Measurements from ENCODE around the gene ABCA12.

Gene ABCA12

DNA sequence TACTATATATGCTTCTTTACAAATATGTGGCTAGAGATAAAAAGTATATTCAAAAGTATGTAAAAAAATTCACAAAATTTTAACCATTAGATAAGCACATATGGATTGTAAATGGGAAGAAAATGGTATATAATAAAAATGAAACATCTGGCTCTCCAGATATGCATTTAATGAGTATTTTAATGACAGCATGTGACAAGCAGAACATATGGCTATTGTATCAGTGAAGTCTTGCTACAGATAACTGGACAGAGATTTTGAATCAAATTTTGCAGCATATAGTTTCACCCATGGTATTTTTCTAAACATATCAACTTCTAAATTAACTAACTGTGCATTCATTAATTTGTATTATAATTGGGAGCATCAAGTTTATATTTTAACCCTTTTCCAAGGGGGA lies 5.0 kb upstream of the ABCA12 start:
- no peak overlapping the region for H3K9ac ChIP-seq (ENCODE audit: low read length)
- H3K79me2 ChIP-seq (ENCODE audit: control insufficient read depth, insufficient read depth, low read length, poor library complexity) = no peaks in the 10 kb centered on the region
- H4K12ac ChIP-seq (ENCODE audit: low read depth, low read length) = no peak overlapping the region
- no peak overlapping the region for H3K4ac ChIP-seq (ENCODE audit: low read depth, low read length)
- H2BK5ac ChIP-seq (ENCODE audit: low read depth, low read length, poor library complexity) = no peak overlapping the region
- H4K8ac ChIP-seq (ENCODE audit: low read depth, low read length) = no peak overlapping the region
- no peak overlapping the region for H2AK5ac ChIP-seq (ENCODE audit: low read length)
- no peaks in the 10 kb centered on the region for H3K36me3 ChIP-seq (ENCODE audit: control insufficient read depth in 1 of 2, insufficient read depth in 2 of 2, low read length in 2 of 2)
- H4K91ac ChIP-seq (ENCODE audit: low read depth, low read length) = no peak overlapping the region
- no peaks in the 10 kb centered on the region for H3K27me3 ChIP-seq (ENCODE audit: insufficient read depth, low read length)
- no peak for DNase-seq
- H3K18ac ChIP-seq (ENCODE audit: low read length) = no peak overlapping the region
- peaks cover 0 to 1% of the 10 kb centered on the region in 2 experiments for H3K4me1 ChIP-seq (ENCODE audit: control insufficient read depth in 1 of 2, insufficient read depth in 2 of 2, low read length in 2 of 2)
- no peak overlapping the region for H2BK12ac ChIP-seq (ENCODE audit: low read length)
- H2AFZ ChIP-seq (ENCODE audit: insufficient read depth, low read length, poor library complexity) = no peak overlapping the region
- H2BK120ac ChIP-seq (ENCODE audit: insufficient read depth, low read length, poor library complexity) = no peak overlapping the region
- no peak overlapping the region for H3K14ac ChIP-seq (ENCODE audit: low read length)
- no peak overlapping the region for H3K27ac ChIP-seq (ENCODE audit: low read depth, low read length)
- H3K79me1 ChIP-seq (ENCODE audit: low read length) = no peaks in the 10 kb centered on the region
- no peak overlapping the region for H3K4me3 ChIP-seq (ENCODE audit: low read depth, low read length)
- no peak overlapping the region for H3K4me2 ChIP-seq (ENCODE audit: low read length)
- H3K23ac ChIP-seq (ENCODE audit: low read length) = no peak overlapping the region
- no peaks in the 10 kb centered on the region for H3K9me3 ChIP-seq (ENCODE audit: insufficient read depth, low read depth, low read length)

DNA sequence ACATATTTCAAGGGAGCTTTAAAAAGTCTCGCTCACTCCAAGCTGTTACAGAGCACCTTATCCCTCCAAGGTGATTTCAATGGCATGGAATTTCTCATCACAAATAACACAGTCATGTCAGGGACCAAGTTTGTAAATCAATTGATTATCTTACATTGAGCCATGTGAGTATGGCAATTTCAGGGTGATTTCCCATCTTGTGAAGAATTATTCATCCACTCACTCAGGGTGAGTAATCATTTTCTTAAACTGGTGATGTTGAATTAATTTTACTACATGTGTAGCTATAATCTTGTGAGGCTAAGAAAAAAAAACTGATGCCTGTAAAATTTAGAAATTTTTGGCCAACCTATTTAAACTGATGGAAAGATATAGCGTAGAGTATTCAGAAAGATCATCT lies 3.3 kb upstream of the ABCA12 start:
- Histone ChIP-seq H3K4me3 (ENCODE audit: low read depth, low read length) (no peak overlapping the region), H2AFZ (ENCODE audit: insufficient read depth, low read length, poor library complexity) (no peak overlapping the region), H3K9me3 (ENCODE audit: insufficient read depth, low read depth, low read length) (no peaks in the 10 kb centered on the region), H4K91ac (ENCODE audit: low read depth, low read length) (no peak overlapping the region), H2BK120ac (ENCODE audit: insufficient read depth, low read length, poor library complexity) (no peak overlapping the region), H3K18ac (ENCODE audit: low read length) (no peak overlapping the region), H3K27me3 (ENCODE audit: insufficient read depth, low read length) (no peaks in the 10 kb centered on the region), H4K8ac (ENCODE audit: low read depth, low read length) (no peak overlapping the region), H3K79me2 (ENCODE audit: control insufficient read depth, insufficient read depth, low read length, poor library complexity) (no peaks in the 10 kb centered on the region), H2AK5ac (ENCODE audit: low read length) (no peak overlapping the region), H3K4ac (ENCODE audit: low read depth, low read length) (no peak overlapping the region), H4K12ac (ENCODE audit: low read depth, low read length) (no peak overlapping the region), H3K9ac (ENCODE audit: low read length) (no peak overlapping the region), H3K79me1 (ENCODE audit: low read length) (peaks cover 3% of the 10 kb centered on the region), H3K4me2 (ENCODE audit: low read length) (no peak overlapping the region), H3K27ac (ENCODE audit: low read depth, low read length) (no peak overlapping the region), H3K14ac (ENCODE audit: low read length) (no peak overlapping the region), H3K4me1 (ENCODE audit: control insufficient read depth in 1 of 2, insufficient read depth in 2 of 2, low read length in 2 of 2) (peaks cover 0 to 5% of the 10 kb centered on the region in 2 experiments), H2BK12ac (ENCODE audit: low read length) (no peak overlapping the region), H3K23ac (ENCODE audit: low read length) (no peak overlapping the region), H3K36me3 (ENCODE audit: control insufficient read depth in 1 of 2, insufficient read depth in 2 of 2, low read length in 2 of 2) (no peaks in the 10 kb centered on the region), H2BK5ac (ENCODE audit: low read depth, low read length, poor library complexity) (no peak overlapping the region)
- WGBS (ENCODE audit: extremely low coverage, insufficient coverage, insufficient read length) = no CpG with 5 or more reads among the region's 2 CpGs
- no peak for DNase-seq

DNA sequence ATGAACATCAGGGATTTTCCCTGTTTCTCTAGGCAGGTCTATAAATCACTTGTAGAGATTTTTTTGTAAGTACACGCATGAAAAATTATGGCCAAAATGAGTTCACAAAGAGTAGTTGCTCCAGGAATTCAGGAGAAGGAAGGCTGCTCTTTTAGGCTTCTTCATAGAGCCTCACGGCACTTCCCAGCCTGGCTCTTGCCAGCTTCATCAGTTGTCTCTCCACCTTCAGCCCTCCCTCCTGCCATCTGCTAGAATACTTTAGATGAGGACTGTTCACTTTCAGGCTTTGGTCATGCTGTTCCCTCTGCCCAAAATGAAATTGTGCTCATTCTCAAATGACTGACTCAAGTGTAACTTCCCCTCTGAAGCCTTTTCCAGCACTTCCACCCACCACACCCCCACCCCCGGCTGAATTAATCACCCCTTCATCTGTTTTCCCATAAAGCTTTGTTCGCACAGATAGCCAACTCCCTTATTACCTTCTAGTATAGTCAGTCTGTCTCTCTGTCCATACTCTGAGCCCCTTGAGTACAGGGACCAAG lies 1.8 kb upstream of the ABCA12 start:
- WGBS (ENCODE audit: extremely low coverage, insufficient coverage, insufficient read length) = no CpG with 5 or more reads among the region's 4 CpGs
- Histone ChIP-seq H3K4me3 (ENCODE audit: low read depth, low read length) (no peak overlapping the region), H2BK12ac (ENCODE audit: low read length) (no peak overlapping the region)

DNA sequence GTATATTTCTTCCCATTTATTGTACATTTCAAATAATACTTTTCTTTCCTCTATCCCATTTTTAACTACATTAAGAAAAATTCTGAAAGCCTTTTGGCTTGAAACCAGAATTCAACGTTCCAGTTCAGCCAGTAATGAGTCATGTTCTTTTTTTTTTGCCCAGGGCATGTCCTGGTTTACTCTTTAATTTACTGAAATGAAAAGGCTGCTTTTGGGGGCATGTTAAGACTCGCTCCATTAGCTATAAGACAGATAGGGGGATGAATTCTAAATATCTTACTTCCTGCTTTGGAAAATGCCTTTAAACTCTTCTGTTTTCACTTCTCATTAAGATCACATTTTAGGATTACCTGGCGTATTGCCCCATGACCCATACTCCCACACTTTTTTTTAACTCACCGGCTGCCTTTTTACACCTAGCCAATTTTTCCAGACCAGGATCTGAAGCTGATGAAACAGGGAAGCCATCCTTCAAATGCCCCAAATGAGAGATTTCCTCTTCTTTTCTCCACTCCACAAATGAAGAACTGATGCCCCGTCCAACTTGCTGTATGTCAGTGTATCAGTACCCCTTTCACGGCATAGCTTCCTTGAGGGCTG lies 585 bp downstream of the ABCA12 start:
- H3K9me3 ChIP-seq (ENCODE audit: insufficient read depth, low read depth, low read length) = no peaks in the 10 kb centered on the region
- H3K4me3 ChIP-seq (ENCODE audit: low read depth, low read length) = no peak overlapping the region
- H2BK12ac ChIP-seq (ENCODE audit: low read length) = no peak overlapping the region
- DNase-seq = peak; percentile 21 to 75
- no CpG with 5 or more reads among the region's 6 CpGs for WGBS (ENCODE audit: extremely low coverage, insufficient coverage, insufficient read length)
- H3K79me1 ChIP-seq (ENCODE audit: low read length) = peaks cover 3% of the 10 kb centered on the region
- no peak overlapping the region for H3K18ac ChIP-seq (ENCODE audit: low read length)
- H3K14ac ChIP-seq (ENCODE audit: low read length) = no peak overlapping the region
- no peak overlapping the region for H3K23ac ChIP-seq (ENCODE audit: low read length)
- H2BK5ac ChIP-seq (ENCODE audit: low read depth, low read length, poor library complexity) = peak overlapping the region; percentile 60
- no peaks in the 10 kb centered on the region for H3K36me3 ChIP-seq (ENCODE audit: control insufficient read depth in 1 of 2, insufficient read depth in 2 of 2, low read length in 2 of 2)
- peaks cover 0 to 5% of the 10 kb centered on the region in 2 experiments for H3K4me1 ChIP-seq (ENCODE audit: control insufficient read depth in 1 of 2, insufficient read depth in 2 of 2, low read length in 2 of 2)
- H4K12ac ChIP-seq (ENCODE audit: low read depth, low read length) = no peak overlapping the region
- peak overlapping the region; percentile 51 for H3K27ac ChIP-seq (ENCODE audit: low read depth, low read length)
- no peak overlapping the region for H2AK5ac ChIP-seq (ENCODE audit: low read length)
- no peaks in the 10 kb centered on the region for H3K79me2 ChIP-seq (ENCODE audit: control insufficient read depth, insufficient read depth, low read length, poor library complexity)
- H3K4ac ChIP-seq (ENCODE audit: low read depth, low read length) = no peak overlapping the region
- no peak overlapping the region for H2AFZ ChIP-seq (ENCODE audit: insufficient read depth, low read length, poor library complexity)
- H2BK120ac ChIP-seq (ENCODE audit: insufficient read depth, low read length, poor library complexity) = no peak overlapping the region
- no peak overlapping the region for H3K4me2 ChIP-seq (ENCODE audit: low read length)
- peak overlapping the region; percentile 75 for H4K91ac ChIP-seq (ENCODE audit: low read depth, low read length)
- no peaks in the 10 kb centered on the region for H3K27me3 ChIP-seq (ENCODE audit: insufficient read depth, low read length)
- no peak overlapping the region for H3K9ac ChIP-seq (ENCODE audit: low read length)
- no peak overlapping the region for H4K8ac ChIP-seq (ENCODE audit: low read depth, low read length)

More for the DNA sequence above, 1.8 kb upstream of the ABCA12 start:
- Histone ChIP-seq H3K79me2 (ENCODE audit: control insufficient read depth, insufficient read depth, low read length, poor library complexity) (no peaks in the 10 kb centered on the region), H4K8ac (ENCODE audit: low read depth, low read length) (no peak overlapping the region), H3K18ac (ENCODE audit: low read length) (no peak overlapping the region), H2AFZ (ENCODE audit: insufficient read depth, low read length, poor library complexity) (no peak overlapping the region), H3K4me1 (ENCODE audit: control insufficient read depth in 1 of 2, insufficient read depth in 2 of 2, low read length in 2 of 2) (peaks cover 0 to 5% of the 10 kb centered on the region in 2 experiments), H3K4ac (ENCODE audit: low read depth, low read length) (no peak overlapping the region), H3K27ac (ENCODE audit: low read depth, low read length) (no peak overlapping the region), H4K91ac (ENCODE audit: low read depth, low read length) (no peak overlapping the region), H3K36me3 (ENCODE audit: control insufficient read depth in 1 of 2, insufficient read depth in 2 of 2, low read length in 2 of 2) (no peaks in the 10 kb centered on the region), H3K9ac (ENCODE audit: low read length) (no peak overlapping the region), H4K12ac (ENCODE audit: low read depth, low read length) (no peak overlapping the region), H3K4me2 (ENCODE audit: low read length) (no peak overlapping the region), H2AK5ac (ENCODE audit: low read length) (no peak overlapping the region), H3K23ac (ENCODE audit: low read length) (no peak overlapping the region), H2BK120ac (ENCODE audit: insufficient read depth, low read length, poor library complexity) (no peak overlapping the region), H2BK5ac (ENCODE audit: low read depth, low read length, poor library complexity) (no peak overlapping the region), H3K14ac (ENCODE audit: low read length) (no peak overlapping the region), H3K9me3 (ENCODE audit: insufficient read depth, low read depth, low read length) (no peaks in the 10 kb centered on the region), H3K27me3 (ENCODE audit: insufficient read depth, low read length) (no peaks in the 10 kb centered on the region), H3K79me1 (ENCODE audit: low read length) (peaks cover 3% of the 10 kb centered on the region)
- DNase-seq = no peak

Measured in trophoblast cell (in vitro differentiated cells and primary cell).